ENCODE data around the gene CRNKL1. TPM values are rescaled to one million over a fixed set of nuclear protein-coding genes. Genes with fewer than 3 reads are reported as not detected.
"Not testable (repeated sequence)": the region's sequence is repeated elsewhere in the genome, so short reads cannot be mapped to it uniquely, and the experiment has no call there.

The CRNKL1 gene
- total RNA-seq, 1 donor from 2014 or later: 22.7 TPM

GRCh38 chr20:20010639-20011500, 41.4 kb downstream of the CRNKL1 start:
- no peak for DNase-seq (ENCODE audit: low read depth, low spot score)

- DNase-seq (ENCODE audit: low read depth, low spot score): no peak
Measured at GRCh38 chr20:20009784-20010253, 42.4 kb downstream of the CRNKL1 start.

DNA sequence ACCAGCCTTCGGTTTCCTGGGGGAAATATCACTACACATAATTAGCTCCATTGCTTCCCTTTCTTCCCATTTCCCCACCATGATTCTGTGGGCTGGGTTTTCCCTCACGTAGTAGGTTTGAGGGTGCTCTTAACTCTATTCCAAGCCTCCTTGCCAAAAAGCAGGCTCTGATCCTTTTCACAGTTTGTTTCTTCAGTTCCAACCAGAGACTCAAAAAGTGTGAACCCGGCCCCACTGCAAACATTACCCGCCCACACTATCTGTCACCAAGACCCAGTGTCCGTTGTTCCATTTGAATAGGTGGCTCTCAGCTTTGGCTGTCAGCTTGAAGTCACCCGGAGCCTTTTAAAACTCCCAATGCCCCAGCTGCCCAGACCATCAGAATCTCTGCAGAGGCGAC, 46.9 kb downstream of the CRNKL1 start:
- no peak for DNase-seq (ENCODE audit: low read depth, low spot score)

- not testable (repeated sequence) for DNase-seq (ENCODE audit: low read depth, low spot score)
Measured at GRCh38 chr20:20003955-20004322, 48.3 kb downstream of the CRNKL1 start.

DNA sequence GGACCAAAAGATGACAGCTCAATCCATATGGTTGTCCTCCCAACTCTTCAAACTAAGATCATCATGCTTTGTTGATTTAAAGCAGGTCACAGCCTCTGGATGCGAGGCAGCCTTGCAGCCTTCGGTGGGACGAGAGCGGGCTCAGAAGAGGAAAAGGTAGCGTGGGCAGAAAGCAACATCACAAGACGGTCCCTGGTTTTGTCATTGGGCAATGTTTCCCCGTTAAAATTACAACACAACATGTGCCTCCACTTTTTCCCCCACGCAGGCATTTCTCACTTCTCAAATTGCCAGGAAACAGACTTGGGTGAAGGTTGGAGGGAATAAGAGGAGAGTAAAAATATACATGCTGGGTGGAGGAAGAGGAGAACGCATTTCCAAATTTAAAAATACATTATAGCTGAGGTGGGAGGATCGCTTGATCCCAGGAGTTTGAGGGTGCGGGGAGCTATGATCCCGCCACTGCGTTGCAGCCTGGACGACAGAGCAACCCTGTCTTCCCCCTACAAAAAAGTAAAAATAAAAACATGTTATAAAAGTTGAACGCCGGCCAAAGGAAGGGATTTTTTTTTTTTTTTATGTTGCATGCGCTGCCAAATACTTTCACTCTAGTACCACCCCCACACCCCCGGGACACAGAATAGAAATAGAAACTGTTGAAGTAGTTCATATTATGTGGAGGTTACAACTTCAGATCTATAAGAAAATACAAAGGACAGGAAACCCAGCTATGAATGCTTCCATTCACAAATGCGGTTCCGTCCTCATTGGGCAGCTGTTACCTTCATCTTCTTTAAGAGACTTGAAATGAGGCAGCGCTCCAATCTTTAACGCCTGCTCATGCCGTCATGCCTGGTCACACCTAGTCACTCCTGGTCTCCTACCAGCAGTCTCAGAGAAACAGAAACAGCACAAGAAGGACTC, 49.0 kb downstream of the CRNKL1 start:
- DNase-seq (ENCODE audit: low read depth, low spot score): peak; percentile 26

GRCh38 chr20:20002101-20002998, 49.9 kb downstream of the CRNKL1 start:
- DNase-seq (ENCODE audit: low read depth, low spot score): no peak

DNA sequence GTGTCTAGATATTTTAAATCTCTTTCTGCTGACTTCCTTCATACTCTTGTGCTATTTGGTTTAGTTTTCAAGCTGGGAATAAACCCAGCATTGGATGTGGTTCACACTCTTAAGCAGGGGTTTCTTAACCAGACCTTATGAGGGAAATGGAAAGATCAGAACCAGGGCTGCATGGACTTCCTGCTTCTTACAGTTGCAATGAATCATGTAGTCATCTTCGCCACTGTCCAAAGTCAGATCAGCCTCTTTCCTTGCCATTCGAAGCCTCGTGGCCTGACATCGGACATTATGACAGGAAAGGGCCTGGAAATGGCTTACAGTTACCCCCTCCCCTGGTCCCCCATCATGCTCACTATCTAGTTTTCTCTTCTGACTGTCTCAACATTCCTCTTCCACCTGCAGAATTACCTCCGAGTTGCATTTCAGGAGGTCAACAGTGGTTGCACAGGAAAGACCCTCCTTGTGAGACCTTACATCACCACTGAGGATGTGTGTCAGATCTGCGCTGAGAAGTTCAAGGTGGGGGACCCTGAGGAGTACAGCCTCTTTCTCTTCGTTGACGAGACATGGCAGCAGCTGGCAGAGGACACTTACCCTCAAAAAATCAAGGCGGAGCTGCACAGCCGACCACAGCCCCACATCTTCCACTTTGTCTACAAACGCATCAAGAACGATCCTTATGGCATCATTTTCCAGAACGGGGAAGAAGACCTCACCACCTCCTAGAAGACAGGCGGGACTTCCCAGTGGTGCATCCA, 51.9 kb downstream of the CRNKL1 start:
- DNase-seq (ENCODE audit: low read depth, low spot score): no peak

DNA sequence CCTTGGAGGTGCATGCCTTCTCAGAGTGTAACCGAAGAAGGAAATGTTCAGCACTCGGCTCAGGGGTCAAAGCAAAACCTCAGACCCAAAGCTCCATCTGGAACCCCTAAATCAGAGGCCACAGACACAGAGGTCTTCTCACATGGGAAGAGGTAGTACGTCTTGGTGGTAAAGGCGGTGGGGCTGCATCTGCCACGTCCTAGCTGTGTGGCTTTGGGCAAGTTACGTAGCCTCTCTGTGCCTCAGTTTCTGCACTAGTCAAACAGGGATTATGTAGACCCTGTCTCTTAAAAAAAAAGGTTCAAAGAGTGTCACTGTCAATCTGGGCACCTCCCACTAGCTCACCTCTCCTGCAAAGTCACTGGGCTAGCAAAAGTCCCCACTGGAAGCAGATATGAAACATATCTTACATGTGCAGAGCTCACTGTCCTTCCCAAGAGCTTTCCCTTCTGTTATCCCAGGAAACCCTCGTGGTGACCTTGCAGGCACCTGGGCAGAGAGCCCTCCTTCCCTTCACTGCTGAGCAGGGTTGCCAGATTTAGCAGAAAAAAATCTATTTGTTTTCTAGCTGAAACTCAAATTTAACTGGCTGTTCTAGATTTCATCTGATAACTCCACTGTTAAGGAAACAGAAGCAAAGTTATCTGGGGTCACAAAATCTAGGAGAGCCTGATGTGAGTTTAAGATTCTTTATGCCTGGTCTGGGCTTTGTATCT, 53.1 kb downstream of the CRNKL1 start:
- DNase-seq (ENCODE audit: low read depth, low spot score): no peak

- no peak for DNase-seq (ENCODE audit: low read depth, low spot score)
Measured at GRCh38 chr20:19996917-19997316, 55.3 kb downstream of the CRNKL1 start.

- no peak for DNase-seq (ENCODE audit: low read depth, low spot score)
Measured at GRCh38 chr20:19996222-19996621, 56.0 kb downstream of the CRNKL1 start.

DNA sequence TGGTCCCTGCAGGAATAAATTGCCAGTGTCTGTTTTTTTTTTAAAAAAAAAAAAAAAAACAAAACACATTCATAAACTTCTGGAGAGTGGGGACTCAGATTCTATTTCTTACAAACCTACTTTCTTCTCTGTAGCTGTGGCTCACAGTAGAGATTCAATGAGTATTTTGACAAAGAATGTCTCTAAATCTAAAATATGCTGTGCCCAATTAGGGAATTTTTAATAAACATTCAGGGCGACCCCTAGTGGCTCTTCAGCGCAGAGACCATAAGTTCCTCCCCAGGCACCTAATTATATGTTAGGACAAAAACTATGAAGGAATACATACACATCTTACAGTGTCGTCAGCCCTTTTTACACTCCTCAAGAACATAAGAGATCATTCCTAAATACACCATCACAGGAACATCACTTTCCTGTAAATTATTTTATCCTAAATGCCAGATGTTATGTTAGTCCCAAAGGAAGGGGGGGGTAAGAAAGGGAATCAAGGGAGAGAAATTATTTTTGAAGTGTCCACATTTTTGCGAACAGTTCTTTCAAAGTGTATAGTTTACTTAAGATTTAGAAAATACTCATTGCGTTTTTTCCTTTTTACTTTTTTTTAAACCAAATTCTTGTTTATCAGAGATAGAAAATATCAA, 56.9 kb downstream of the CRNKL1 start:
- no peak for DNase-seq (ENCODE audit: low read depth, low spot score)

DNA sequence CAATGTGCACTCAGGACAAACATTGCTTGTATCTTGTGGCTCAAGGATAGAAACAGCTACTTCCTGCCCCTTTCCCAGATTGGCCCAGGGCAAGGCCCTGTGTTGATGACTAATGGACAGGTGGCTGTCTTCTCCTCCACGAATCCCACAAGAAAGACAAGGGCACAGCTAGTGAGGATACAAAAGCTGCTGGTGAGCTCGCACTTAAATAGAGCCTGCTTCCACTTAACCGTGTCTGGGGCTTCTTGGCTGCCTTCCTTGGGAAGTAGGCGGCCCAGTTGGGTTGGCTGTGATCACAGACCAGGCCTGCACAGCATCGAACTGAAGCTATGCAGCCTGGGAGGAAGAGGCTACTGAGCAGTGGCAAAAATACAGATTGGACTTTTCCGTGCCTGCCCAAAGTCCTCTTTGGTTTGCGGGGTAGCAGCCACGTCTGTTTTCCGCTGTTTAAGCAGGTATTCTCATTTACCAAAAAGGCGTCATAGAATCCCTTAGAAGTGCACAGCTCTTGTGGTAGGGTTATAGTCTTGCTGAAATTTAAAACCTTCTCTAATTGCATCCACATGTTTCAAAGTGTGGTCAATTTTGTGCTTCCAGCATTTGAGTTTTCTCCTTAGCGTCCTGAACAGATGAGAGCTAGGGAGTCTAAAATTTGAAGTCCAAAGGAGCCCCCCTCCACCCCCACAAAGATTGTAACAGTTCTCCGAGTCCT, 58.2 kb downstream of the CRNKL1 start:
- DNase-seq (ENCODE audit: low read depth, low spot score): no peak

GRCh38 chr20:19992996-19993908, 59.0 kb downstream of the CRNKL1 start:
- no peak for DNase-seq (ENCODE audit: low read depth, low spot score)

- no peak for DNase-seq (ENCODE audit: low read depth, low spot score)
Measured at GRCh38 chr20:19991854-19992253, 60.4 kb downstream of the CRNKL1 start.

- no peak for DNase-seq (ENCODE audit: low read depth, low spot score)
Measured at GRCh38 chr20:19991308-19991707, 61.0 kb downstream of the CRNKL1 start.

DNA sequence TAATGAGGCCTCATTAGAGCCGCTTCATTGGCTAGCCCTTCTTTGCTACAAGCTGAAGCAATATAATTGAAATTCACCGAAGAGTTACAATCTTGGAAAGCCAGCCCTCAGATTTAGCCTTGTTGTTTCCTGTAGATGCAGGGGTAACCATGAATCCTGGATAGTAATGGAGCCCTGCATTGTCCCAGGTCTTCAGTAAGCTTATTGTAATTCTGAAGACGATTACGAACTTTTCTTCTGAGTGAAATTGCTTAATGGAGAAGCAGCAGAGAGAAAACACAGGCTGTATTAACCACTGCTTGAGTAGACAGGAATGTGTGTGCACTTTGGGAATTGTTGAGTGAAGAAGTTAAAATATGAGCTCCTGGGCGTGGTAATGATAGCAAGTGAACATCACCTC, 61.4 kb downstream of the CRNKL1 start:
- DNase-seq (ENCODE audit: low read depth, low spot score): no peak

DNA sequence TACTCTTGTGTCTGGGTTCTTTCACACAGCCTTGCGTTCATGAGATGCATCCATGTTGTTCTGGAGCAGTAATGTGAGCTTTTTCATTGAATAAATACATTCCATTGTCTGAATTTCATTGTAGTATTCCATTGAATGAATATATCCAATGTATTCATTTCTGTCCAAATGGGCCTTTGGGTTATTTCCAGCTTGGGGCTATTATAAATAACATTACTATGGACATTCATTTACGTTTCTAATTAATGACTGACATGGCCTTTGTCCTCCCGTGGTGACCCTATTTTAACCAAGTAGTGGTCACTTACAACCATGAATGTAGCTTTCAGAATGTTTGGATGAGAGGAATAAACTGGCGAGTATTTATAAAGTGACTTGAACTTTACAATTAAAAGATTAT, 65.2 kb downstream of the CRNKL1 start:
- DNase-seq (ENCODE audit: low read depth, low spot score): no peak

DNA sequence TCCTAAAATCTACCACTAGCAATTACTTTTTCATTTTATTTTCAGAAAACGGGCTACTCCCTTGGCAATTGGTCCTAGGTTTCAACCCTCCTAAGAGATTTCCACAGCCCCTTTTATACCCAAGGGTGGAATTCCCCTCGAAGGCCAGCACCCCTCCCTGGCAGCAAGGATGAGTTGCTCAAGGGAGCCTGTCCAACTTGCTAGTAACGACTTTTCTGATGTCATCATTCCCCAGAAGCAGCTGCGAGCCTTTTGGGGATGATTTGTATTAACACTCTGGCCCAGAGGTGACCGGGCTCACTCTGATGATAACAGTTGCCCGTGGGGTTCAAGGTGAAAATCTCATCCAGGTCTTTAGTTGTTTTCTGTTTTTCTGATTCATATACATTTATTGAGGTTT, 65.8 kb downstream of the CRNKL1 start:
- no peak for DNase-seq (ENCODE audit: low read depth, low spot score)
